Inferior parietal cortex (tissue), 1 donor: ENCODE measurements around the gene PAQR7.
A peak's percentile ranks its signal among the peaks of the same experiment; 100 is the strongest.

Source experiments
- DNase-seq: peaks from one replicate; pipeline ENCODE4 v3.0.0-alpha.2; 2016; ENCODE audit errors: extremely low spot score

PAQR7 gene

DNA sequence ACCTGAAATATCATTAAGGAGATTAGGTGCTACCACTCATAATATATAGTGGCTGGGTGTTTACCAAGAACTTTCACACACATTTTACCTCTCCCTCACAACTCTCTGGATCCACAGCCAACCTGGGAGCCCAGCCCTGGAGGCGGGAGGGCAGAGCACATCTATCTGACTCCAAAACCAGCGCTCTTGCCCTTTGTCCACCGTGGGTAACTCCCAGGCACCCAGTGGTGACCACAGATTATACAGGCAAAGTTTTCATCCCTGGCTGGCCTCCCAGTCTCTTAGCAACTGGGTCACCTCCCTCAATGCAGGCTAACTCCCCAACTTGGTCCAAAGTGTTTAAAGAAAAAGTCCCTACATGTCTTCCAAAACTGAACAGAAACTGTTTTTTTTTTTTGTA, 2.4 kb downstream of the PAQR7 start:
- no peak for DNase-seq

DNA sequence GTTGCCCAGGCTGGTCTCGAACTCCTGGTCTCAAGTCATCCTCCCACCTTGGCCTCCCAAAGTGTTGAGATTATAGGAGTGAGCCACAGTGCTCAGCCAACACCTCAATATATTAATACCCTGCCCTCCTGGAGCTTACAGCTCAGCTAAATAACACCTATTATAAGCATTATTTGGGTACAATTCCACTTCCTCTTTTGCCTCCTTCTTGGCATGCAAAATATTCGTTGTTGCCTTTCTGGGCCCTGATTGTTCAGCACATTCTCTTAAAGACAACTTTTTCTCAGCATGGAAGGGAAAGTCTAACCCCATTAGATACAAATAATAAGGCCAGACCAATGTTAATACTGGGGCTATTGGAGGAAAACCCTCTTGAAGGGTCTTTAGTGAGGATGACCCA, 2.8 kb downstream of the PAQR7 start:
- DNase-seq, result no peak

DNA sequence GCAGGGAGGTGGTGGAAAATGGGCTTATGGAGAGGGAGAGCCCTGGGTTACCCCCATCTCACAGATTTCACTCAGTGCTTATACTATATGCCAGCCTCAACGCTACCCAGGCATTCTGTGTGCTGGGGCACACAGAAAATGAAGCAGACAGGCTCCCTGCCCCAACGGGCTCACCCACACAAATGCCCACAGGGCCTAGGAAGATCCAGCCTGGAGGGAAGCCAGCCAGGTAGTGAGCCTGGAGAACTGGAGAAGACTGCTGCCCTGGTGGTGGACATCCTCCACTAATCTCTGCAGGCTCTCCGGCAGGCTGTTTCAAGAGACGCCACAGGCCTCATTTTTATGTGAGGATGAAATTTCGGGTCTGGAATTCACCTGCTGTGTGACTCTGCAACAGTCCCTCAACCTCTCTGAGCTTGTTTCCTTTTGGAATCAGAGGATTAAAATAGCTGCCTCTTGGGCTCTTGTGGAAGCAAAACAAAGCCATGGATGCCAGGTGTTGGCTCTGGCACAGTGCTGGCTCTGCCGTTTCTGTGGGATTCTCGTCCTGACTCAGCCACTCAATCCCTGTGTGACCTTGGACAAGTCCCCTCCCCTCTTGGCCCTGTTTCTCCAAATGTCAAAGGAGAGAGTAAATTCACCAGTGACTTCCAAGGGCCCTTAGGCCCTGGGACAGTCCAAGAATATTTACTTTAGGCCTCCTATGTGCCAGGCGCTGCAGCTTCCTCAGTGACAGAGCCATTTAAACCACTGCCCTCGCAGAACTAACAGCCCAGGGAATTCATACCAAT, 3.6 kb downstream of the PAQR7 start:
- DNase-seq, result no peak

DNA sequence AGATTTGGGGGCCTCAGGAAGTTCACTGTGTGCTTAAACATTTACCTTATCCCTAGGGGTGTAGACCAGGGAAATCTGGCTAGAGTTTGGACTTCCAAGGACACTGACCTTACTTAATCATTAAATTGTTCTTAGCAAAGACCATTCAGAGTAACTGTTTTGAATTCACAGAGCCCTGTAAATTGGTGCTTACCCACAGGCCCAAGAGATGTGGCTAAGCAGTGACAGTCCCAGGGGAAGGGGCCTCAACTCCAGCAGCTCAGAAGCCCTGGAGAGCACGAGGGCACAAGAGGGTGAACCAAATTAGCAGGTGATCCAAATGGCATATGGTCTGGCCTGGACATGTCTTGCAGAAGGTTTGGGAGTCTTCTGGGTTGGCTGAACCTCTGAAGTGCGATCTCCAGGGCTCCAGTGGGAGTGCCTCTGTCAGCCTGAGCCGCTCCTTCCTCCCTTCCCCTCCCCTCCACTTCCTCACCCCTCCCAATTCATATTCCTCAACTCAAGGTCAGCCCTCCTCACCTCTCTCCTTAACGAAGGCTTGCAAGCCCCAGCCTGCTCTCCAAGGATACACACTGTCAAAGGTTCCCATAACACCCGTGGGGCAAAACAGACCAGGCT, 4.3 kb downstream of the PAQR7 start:
- DNase-seq, result no peak

DNA sequence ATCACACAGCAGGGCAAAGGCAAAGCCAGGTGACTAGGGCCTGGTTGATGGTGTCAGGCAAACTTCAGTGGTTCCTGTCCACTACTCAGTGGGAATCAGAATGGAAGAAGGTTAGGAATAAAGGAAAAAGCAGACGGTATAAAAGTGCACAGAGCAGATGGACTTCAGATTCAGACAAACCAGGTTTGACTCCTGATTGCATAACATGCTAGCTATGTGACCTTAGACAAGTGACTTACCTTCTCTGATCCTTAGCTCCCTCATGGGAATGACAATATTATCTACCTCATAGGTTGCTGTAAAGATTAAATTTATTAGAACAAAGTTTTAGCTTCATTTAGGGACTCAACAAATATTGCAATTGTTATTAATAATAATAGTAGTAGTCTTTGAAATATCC, 4.9 kb downstream of the PAQR7 start:
- no peak for DNase-seq

DNA sequence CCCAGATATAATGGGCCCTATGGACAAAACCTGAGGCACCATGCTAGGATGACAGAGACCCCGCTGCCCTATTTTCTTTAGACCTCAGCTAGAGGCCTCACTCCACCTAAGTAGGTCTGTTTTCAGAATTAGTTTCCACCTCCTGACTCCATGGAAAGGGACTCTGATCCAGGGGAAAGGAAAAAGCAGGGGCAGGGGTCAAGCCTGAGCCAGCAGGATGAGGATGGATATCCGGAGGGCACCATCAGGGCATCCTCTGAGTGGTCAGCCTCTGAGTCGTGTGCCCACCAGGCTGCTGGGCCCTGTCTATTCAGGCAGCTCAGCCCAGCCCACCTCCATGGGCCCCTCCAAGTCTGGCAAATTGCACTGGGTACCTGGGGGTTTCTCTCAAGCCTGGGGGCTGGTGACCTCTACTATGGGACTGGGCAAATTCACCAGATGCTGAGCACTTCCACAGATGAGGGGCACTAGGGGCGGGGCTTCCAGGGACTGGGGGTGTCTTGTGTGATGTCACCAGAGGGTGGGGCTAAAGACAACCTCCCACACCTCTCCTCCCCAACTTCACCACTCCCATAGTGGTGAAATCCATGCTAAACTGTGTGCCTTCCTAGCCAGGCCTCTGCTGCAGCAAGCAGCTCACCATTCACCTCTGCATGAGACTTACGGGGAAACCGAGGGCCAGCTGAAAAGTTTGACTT, 5.5 kb downstream of the PAQR7 start:
- no peak for DNase-seq

DNA sequence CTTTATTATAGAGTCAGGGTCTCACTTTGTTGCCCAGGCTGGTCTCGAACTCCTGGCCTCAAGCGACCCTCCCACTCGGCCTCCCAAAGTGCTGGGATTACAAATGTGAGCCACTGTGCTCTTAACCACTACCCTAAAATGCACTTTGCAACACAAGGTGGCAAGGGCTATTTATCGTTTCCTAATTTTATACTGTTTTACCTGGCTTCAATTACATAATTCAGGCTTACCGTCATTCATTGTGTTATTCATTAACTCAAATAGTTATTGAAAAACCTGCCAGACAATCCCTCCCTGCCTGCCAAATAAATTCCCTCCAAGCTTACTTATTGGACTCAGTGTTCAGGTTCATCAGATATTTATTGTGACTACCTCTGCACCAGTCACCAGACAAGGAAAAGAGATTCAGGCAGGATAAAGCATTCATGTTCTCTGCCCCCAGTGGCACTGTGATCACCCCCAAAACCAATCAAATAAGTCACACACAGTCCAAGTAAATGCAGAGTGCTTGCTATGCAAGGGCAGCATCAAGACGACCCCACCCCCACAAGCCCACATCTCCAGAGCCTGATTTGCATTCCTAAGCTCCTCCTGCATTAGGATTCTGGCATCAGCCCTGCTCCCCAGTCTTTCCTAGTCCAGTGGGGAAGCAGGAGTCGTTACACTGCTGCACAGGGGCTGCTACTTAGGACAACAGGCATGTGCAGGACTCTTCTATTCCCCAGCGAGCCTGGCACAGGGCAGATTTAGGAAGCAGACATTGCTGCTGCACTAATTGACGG, 8.1 kb downstream of the PAQR7 start:
- no peak for DNase-seq

DNA sequence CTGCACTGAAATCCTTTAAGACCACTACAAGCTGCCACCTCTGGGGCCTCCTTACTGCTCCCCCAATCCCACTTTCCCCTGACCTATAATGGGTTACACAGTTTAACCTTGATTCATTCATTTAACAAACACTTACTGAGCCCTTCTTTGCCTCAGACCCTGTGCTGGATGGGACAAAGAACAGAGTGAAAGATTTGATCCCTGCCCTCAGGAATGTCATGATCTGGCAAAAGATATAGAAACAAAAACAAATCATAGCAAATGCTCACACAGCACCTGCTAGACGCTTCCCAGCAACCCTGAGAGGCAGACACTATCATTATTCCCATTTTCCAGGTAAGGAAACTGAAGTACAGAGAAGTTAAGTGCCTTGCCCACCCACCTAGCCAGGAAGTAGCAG, 9.2 kb downstream of the PAQR7 start:
- DNase-seq, result no peak

DNA sequence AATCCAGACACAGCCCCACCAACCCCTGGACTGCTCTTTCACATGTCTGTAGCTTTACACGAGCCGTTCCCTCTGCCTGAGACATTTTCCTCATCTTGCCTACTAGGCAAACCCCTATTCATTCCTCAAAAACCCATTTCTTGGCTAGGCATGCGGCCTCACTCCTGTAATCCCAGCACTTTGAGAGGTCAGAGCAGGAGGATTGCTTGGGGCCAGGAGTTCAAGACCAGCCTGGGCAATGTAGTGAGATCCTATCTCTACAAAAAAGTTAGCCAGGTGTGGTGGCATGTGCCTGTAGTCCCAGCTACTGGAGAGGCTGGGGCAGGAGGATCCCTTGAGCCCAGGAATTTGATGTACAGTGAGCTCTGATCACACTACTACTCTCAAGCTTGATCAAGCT, 11.1 kb downstream of the PAQR7 start:
- no peak for DNase-seq

DNA sequence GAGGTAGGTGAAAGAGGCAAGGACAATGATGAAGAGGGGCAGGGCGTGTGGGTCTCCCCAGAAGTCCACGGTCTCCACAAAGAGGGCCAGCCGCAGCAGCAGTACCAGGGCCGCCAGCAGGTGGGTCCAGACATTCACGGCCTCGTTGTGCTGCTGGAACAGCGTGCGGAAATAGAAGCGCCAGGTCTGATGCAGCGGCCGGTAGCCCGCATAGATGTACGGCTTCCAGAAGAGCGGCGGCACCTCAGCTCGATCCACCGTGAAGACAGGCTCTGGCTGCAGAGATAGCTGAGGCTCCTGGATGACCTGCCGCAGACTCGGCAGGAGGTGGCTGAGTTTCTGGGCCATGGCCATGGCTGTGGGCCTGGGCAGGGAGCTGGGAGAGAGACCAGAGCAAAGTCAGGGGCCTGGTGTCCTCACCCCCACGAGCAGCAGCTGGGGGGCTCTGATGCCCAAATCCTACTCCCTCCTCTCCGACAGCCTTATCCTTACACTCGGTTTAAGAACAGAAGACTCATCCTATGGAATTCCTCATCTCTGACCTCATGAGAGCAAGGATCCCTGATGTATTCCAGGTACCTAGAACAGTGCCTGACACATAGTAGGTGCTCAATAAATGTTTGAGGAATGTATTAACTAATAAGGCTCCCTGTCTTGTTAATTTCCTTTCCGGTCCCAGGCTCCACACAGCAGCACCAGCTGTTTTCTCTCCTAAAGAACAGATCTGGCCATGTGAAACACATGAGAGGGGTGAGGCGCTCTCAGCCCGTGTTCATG, 11.8 kb downstream of the PAQR7 start:
- DNase-seq, result no peak

DNA sequence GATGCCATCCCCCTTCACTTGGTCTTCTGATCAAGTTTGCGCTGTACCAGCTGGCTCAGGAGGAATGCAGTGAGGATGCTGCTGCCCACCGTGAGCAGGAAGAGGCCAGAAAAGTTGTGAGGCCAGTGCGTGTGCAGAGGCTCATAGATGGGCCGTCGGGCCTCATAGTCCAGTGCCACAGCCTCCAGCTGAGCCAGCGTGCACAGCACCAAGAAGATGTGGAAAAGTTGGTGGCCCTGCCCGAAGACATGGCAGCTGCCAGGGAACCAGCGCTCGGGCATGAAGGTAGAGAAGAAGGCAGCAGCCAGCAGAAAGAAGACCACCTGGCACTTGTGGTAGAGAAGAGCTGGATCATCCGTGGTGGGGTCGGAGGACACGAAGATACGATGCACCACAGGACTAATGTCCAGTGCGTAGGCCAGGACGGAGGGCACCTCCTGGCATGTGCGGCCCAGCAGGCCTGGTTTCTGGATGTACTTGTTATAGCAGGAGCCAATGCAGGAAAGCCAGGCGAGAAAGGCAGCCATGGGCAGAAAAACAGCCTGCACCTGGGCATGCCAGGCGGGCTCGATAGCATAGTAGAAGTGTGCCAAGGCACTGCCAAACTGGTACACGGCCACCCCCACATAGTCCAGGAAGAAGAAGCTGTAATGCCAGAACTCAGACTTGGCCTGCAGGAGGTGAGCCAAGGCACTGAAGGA, 12.6 kb downstream of the PAQR7 start:
- DNase-seq, result no peak

DNA sequence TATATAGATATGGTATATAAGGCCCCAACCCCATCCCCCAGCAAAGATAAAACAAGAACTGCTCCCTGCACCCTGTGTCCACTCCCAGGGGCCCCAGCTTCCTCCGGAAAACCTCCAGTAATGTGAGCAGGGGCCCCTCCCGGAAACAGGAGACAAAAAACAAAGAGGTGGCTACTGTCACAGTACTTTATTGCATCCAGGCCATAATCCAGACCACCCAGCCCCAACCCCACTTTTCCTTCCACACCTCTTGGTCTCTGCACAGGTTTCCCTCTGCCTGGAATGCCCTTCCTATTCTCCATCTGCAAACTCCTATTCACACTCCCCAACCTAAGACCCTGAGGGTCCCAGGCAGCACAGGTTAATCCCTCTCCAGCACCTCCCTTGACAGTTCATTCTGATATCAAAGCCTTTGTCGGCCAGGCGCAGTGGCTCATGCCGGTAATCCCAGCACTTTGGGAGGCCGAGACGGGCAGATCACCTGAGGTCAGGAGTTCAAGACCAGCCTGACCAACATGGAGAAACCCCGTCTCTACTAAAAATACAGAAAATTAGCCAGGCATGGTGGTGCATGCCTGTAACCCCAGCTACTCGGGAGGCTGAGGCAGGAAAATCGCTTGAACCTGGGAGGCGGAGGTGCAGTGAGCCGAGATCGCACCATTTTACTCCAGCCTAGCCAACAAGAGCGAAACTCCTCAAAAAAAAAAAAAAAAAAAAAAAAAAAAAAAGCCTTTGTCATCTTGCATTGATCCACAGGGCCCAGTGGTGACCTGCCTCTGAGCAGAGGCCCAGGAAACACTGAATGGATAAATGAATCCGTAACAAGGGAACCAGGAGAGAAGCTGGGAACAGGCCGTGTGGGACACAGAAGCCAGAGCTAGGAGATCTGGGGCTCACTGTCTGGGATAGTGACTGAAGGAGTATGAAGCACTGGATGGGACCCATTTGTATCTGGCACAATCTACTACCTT, 13.9 kb downstream of the PAQR7 start:
- DNase-seq, result no peak

DNA sequence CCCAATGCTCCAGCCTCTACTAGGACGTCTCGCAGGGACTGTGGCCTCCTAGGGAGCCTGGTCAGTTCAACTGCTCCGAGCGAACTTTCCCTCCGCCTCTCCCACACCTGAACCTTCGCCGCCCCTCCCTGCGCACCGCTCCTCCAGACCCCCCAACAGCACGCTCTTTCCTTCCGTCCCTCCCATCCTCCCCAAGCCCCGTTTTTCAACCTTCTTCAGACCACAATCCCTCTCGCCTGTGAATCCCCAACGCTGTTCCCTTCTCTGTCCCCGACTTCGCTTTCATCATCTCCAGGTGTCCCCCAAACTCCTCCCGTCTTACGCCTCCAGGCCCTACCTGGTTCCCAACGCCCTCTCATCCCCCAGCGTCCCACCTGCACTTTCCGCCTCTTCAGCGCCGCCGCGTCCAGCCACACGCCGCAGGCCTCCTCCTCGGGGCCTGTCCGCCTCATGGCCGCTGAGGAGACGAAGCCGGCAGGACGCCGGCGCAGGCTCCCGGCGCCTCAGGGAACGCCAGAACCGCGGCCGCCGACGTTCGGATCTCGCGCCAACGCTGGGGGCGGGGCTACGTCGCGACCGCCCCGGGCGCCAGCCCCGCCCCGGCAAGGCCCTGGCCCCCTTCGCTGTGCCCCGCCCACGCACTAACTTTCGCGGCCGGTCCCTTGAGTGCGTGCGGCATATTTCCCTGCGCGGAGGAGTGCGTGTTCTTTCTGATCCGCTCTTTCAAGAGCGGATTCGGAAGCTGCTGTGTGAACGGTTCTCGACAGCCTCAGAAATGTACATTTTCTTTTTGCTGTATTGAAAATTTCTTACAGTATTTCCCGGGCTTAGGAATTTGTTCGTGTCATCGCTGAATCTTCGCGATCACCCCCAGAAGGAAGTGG, 16.4 kb downstream of the PAQR7 start, which contains the start of gene AUNIP:
TSS of gene AUNIP (minus strand) at position 552 of the 884 bp plus-strand sequence. CDS start at position 452, 100 bp downstream.
- peak; percentile 81 for DNase-seq

DNA sequence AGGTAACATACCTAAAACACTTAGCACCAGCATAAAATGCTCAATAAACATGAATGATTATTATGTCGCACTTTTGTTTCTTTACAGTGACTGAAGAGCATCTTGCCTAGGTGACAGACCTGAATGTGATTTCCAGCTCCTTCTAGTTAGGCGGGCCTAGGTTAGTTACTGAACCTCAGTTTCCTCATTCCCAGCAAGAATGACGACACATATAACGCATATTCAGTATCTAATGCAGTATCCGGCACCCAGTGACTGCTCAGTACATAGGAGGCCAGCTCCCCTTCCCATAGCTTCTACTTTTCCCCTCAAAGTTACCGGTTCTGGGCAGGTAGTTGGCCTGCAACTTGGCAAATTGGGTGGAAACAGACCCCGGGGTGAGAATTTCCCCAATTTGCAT, 17.0 kb downstream of the PAQR7 start:
- DNase-seq, result no peak

DNA sequence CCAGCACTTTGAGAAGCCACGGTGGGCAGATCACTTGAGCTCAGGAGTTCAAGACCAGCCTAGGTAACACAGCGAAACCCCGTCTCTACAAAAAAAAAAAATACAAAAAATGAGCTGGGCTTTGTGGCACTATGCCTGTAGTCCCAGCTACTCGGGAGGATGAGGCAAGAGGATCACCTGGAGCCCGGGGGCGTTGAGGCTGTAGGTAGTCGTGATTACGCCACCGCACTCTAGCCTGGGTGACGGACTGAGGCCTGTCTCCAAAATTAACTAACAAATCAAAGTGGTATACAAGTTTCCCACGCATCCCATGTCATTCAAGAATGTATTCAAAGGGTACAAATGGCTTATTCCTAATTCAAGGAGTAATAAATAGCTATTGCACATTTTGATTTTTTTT, 18.7 kb downstream of the PAQR7 start:
- DNase-seq, result no peak

DNA sequence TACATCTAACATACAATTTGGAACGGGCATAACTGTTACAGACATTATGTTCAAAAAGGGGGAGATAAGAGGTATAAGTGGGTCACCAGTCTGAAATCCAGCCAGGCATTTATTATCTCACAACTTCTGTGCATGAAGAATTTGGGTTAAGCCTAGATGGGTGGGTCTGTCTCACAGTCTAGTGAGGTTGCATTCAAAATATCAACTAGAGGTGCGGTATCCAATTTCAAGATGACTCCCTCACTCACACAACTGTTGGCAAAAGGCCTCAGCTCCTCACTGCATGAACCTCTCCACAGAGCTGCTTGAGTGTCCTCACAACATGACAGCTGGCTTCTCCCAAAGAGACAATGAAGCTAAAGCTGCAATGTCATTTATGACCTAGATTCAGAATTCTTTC, 21.0 kb downstream of the PAQR7 start:
- no peak for DNase-seq

DNA sequence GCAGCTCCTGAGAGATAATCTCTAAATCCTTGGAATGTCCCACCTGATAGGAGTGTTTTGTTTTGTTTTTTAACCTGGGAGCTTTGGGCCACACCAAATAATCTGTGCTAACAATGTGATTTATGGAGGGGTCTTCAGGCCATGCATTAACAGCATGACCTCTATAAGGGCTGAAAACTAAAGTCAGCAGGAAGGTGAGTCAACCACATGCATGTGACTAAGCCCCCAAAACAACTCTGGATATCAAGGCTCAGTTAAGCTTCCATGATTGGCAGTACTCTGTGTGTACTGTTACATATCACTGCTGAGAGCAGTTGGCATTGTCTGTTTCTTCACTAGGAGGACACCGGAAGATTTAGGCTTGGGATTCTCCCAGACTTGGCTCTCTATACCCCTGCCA, 27.0 kb downstream of the PAQR7 start:
- DNase-seq, result no peak

DNA sequence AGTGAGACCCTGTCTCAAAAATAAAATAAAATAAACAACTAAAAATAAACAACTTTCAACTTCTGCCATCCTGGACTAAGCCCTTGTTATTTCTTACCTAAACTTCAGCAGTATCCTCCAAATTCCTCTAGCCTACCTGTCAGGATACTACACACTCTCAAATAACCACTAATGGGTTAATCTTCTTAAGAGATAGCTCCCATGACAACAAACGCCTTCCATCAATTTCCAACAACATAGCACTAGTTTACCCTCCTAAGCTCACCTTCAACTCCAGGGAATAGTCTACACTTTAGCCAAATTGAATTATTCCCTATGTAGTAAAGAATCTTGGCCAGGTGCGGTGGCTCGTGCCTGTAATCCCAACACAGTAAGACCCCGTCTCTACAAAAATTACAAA, 27.6 kb downstream of the PAQR7 start:
- DNase-seq, result no peak

DNA sequence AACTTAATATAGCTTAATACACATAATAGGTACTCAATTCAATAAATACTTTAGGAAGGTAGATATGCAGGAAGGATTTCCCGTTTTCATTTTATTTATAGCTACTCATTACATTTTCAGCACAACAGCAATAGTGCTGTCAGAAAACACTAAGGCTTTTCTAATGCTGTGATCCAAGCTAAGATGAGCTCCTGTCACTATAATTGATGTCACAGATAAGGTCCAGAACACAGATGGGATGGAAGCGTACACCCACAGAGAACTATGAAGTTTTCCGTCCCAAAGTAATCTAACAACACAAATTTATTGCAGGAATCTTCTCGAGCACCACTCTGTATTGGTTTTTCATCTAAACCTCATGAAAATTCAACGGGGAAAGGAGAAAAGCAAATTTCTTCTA, 29.8 kb downstream of the PAQR7 start:
- no peak for DNase-seq
